ENCODE data around the gene SLC8B1. TPM values are rescaled to one million over a fixed set of nuclear protein-coding genes. Genes with fewer than 3 reads are reported as not detected.

SLC8B1 gene
- total and polyA plus RNA-seq, 2 donors (not counting 3 experiments of a cell fraction or from before 2014, with no cell fraction given) = 29.9 to 45.4 TPM

- dilution Hi-C loops (cut with MboI; ENCODE audit: extremely low pct_ligation_motif_present, low sequenced_read_pairs) = no loop called here
- Histone ChIP-seq H3K9ac (replicated peaks; ENCODE audit: extremely low read depth, insufficient read depth, low read length) (no peak overlapping the region), H3K27me3 (ENCODE audit: control insufficient read depth in 2 of 2, insufficient read depth in 2 of 2, low read length in 2 of 2) (no peaks in the 10 kb centered on the region), H2AFZ (ENCODE audit: low read depth, low read length) (no peak overlapping the region), H3K4me3 (replicated peaks in 1 of 3; ENCODE audit: insufficient read depth in 1 of 3, low read depth in 1 of 3, low read length in 3 of 3) (no peak overlapping the region), H3K4me1 (ENCODE audit: control insufficient read depth, extremely low read depth, insufficient read depth, low read length) (peaks cover 6% of the 10 kb centered on the region), H3K27ac (ENCODE audit: insufficient read depth, low read depth, low read length) (no peak overlapping the region), H3K9me1 (replicated peaks; ENCODE audit: control insufficient read depth, extremely low read depth, insufficient read depth, low read length) (no peaks in the 10 kb centered on the region), H4K20me1 (replicated peaks; ENCODE audit: control insufficient read depth, extremely low read depth, insufficient read depth, low read length) (no peaks in the 10 kb centered on the region), H3K4me2 (ENCODE audit: insufficient read depth, low read length) (no peak overlapping the region), H3K36me3 (ENCODE audit: control insufficient read depth in 2 of 2, extremely low read depth in 1 of 2, insufficient read depth in 2 of 2, low read length in 2 of 2) (no peaks in the 10 kb centered on the region), H3K79me2 (ENCODE audit: control insufficient read depth, insufficient read depth, low read length) (no peaks in the 10 kb centered on the region), H3K9me3 (replicated peaks; ENCODE audit: control insufficient read depth, insufficient read depth, low read length) (no peaks in the 10 kb centered on the region)
- DNase-seq (ENCODE audit: low read depth, low spot score) (no peak), FAIRE-seq (no peak)
- no TSS peak for BruUV-seq (replicated peaks)
- intact Hi-C loops (cut with micrococcal nuclease) = loop anchor here (2.0 kb wide), 1 partner anchor 52 kb away; no protein-coding TSS in a partner anchor
- CTCF ChIA-PET = no interaction called here
- TF ChIP-seq JUN (IDR thresholded peaks at IDR 0.05; ENCODE audit: borderline replicate concordance, insufficient read depth, insufficient read length, low read depth) = no peak
- no peak for TF ChIP-seq MYC (IDR thresholded peaks at IDR 0.05; ENCODE audit: low read depth, low read length)
- no peak for TF ChIP-seq POLR2A (IDR thresholded peaks at IDR 0.05; ENCODE audit: low read depth, low read length)
- TF ChIP-seq CTCF (IDR thresholded peaks at IDR 0.05; ENCODE audit: extremely low read depth in 1 of 2, insufficient read depth in 1 of 2, low read depth in 1 of 2, low read length in 2 of 2) = no peak
- TF ChIP-seq GATA2 (IDR thresholded peaks at IDR 0.05; ENCODE audit: insufficient read depth, insufficient read length, low read depth, low read length) = no peak
- no peak for TF ChIP-seq MAX (IDR thresholded peaks at IDR 0.05; ENCODE audit: insufficient read depth, insufficient read length)
- TF ChIP-seq FOS (IDR thresholded peaks at IDR 0.05; ENCODE audit: borderline replicate concordance, insufficient read depth, low read length) = no peak
- TF ChIP-seq EZH2 (IDR thresholded peaks at IDR 0.05; ENCODE audit: borderline replicate concordance, low read depth, low read length, severe bottlenecking) = no peak
- no peak for TF ChIP-seq POLR2AphosphoS5 (IDR thresholded peaks at IDR 0.05; ENCODE audit: insufficient read depth, low read depth, low read length)
- POLR2A ChIA-PET = no interaction called here
Observed at GRCh38 chr12:113298472-113298817, 36.5 kb downstream of the SLC8B1 start.
